OCI-LY1 (cell line): Measurements from ENCODE around the gene ASPDH.

Experiments
- H2AFZ ChIP-seq: fragments of 200-600 bp; sonication (generic), shearing (Covaris generic); 2 replicates; pipeline ENCODE4 v1.6.0; 2014; ENCODE audit warnings: antibody characterized with exemption, mild to moderate bottlenecking, low read length
- H3F3A ChIP-seq: fragments of 200-600 bp; sonication (generic), shearing (Covaris generic); 2 replicates; pipeline ENCODE4 v1.6.0; 2014; ENCODE audit warnings: mild to moderate bottlenecking, antibody characterized with exemption, low read length, moderate library complexity; ENCODE audit not compliant: insufficient read depth
- H3K27ac ChIP-seq: fragments of 200-600 bp; sonication (generic); 2 replicates; pipeline ENCODE4 v1.5.1; 2014; ENCODE audit warnings: low read length, mixed run types, mild to moderate bottlenecking, low read depth; ENCODE audit not compliant: poor library complexity, severe bottlenecking
- H3K27me3 ChIP-seq: fragments of 200-600 bp; sonication (generic); 2 replicates; pipeline ENCODE4 v1.6.0; 2014; ENCODE audit warnings: antibody characterized with exemption, mild to moderate bottlenecking, low read length, moderate library complexity; ENCODE audit not compliant: insufficient read depth
- H3K36me3 ChIP-seq: fragments of 200-600 bp; sonication (generic); 2 replicates; pipeline ENCODE4 v1.6.1; 2014; ENCODE audit warnings: mild to moderate bottlenecking, antibody characterized with exemption, low read length, moderate library complexity, mixed read lengths; ENCODE audit not compliant: insufficient read depth
- H3K4me1 ChIP-seq: fragments of 200-600 bp; sonication (generic); 2 replicates; pipeline ENCODE4 v1.5.1; 2014; ENCODE audit warnings: mild to moderate bottlenecking, low read length, moderate library complexity; ENCODE audit not compliant: insufficient read depth, severe bottlenecking
- H3K4me2 ChIP-seq: fragments of 200-600 bp; sonication (generic), shearing (Covaris generic); 2 replicates; pipeline ENCODE4 v1.6.1; 2014; ENCODE audit warnings: low read length
- H3K4me3 ChIP-seq: fragments of 200-600 bp; sonication (generic); 2 replicates; pipeline ENCODE4 v1.5.1; 2014; ENCODE audit warnings: low read length, low read depth, mild to moderate bottlenecking, mixed read lengths; ENCODE audit not compliant: poor library complexity, severe bottlenecking
- H3K79me2 ChIP-seq: fragments of 200-600 bp; shearing (Covaris generic); 2 replicates; pipeline ENCODE4 v1.6.1; 2016; ENCODE audit warnings: mixed run types, low read length, mixed read lengths; ENCODE audit not compliant: insufficient read depth
- H3K9ac ChIP-seq: fragments of 200-600 bp; sonication (generic), shearing (Covaris generic); 2 replicates; pipeline ENCODE4 v1.6.1; 2014; ENCODE audit warnings: mild to moderate bottlenecking, low read length, mixed read lengths
- H3K9me2 ChIP-seq: fragments of 200-600 bp; sonication (generic), shearing (Covaris generic); 2 replicates; pipeline ENCODE4 v1.6.1; 2014; ENCODE audit warnings: low read depth, mild to moderate bottlenecking, low read length, mixed read lengths
- H3K9me3 ChIP-seq: fragments of 200-600 bp; shearing (Covaris generic); 2 replicates; pipeline ENCODE4 v1.6.1; 2014; ENCODE audit warnings: low read length, mixed read lengths
- H4K20me1 ChIP-seq: fragments of 200-600 bp; sonication (generic), shearing (Covaris generic); 2 replicates; pipeline ENCODE4 v1.6.0; 2016; ENCODE audit warnings: mild to moderate bottlenecking, low read length; ENCODE audit not compliant: insufficient read depth
- EZH2 ChIP-seq: fragments of 200-600 bp; sonication (generic), shearing (Covaris generic); IDR thresholded peaks from 2 replicates; pipeline ENCODE4 v1.8.0; 2017; ENCODE audit warnings: borderline replicate concordance, mixed run types, mild to moderate bottlenecking, antibody characterized with exemption, low read length, moderate library complexity, mixed read lengths
- TF ChIP-seq, protein P1 (sequence below): fragments of 200-600 bp; sonication (generic), shearing (Covaris generic); IDR thresholded peaks from 2 replicates; pipeline ENCODE4 v1.5.1; 2017; ENCODE audit warnings: mild to moderate bottlenecking, antibody characterized with exemption, low read length, moderate library complexity, mixed read lengths

The ASPDH gene

DNA sequence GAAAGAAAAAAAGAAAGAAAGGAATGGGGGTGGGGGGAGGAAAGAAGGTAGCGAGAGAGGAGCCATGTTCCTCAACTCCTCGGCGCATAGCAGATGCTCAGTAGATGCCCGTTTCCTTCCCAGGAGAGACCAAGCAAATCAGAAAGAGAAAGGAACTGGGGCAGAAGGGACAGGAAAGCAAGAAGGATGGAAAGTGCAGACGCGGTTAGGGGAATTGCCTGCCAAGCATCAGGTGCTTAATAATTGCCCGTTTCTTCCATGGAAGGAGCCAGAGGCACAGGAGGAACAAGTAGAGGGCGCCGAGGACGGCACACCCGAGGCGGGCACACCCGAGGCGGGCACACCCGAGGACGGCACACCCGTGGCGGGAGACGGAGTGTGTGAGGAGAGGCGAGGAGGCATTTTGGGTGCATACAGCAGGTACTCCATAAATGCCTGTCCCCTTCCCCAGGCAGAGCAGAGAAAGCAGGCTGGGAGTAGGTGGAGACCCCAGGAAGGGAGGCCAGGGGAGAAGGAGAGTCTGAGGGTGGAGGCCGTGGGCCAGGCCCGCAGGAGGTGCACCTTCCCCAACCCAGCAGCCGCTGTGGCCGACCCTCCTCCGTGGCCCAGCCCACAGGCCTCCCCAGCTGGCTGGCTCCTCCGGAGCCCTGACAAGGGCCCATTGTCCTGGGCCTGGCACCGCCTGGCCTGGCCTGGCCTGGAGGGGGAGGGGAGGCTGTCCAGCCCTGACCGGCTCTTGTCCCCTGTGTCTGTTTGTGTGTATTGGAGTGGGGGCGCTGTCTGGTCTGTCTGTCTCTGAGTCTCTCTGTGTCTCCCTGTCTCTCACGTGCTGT, 17.3 kb downstream of the ASPDH start:
- TF ChIP-seq, protein P1, sequence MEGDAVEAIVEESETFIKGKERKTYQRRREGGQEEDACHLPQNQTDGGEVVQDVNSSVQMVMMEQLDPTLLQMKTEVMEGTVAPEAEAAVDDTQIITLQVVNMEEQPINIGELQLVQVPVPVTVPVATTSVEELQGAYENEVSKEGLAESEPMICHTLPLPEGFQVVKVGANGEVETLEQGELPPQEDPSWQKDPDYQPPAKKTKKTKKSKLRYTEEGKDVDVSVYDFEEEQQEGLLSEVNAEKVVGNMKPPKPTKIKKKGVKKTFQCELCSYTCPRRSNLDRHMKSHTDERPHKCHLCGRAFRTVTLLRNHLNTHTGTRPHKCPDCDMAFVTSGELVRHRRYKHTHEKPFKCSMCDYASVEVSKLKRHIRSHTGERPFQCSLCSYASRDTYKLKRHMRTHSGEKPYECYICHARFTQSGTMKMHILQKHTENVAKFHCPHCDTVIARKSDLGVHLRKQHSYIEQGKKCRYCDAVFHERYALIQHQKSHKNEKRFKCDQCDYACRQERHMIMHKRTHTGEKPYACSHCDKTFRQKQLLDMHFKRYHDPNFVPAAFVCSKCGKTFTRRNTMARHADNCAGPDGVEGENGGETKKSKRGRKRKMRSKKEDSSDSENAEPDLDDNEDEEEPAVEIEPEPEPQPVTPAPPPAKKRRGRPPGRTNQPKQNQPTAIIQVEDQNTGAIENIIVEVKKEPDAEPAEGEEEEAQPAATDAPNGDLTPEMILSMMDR = no peak
- TF ChIP-seq EZH2 = no peak
- Histone ChIP-seq H4K20me1 (no peaks in the 10 kb centered on the region), H3K9me2 (no peaks in the 10 kb centered on the region), H3K36me3 (no peaks in the 10 kb centered on the region), H3K9me3 (no peaks in the 10 kb centered on the region), H3K79me2 (no peaks in the 10 kb centered on the region), H3K27ac (no peak overlapping the region), H3K4me2 (no peak overlapping the region), H2AFZ (no peak overlapping the region), H3K27me3 (no peaks in the 10 kb centered on the region; the same call in 1 of the 2 replicates), H3K4me3 (no peak overlapping the region), H3K9ac (no peak overlapping the region), H3K4me1 (no peaks in the 10 kb centered on the region), H3F3A (no peaks in the 10 kb centered on the region)

GRCh38 chr19:50495020-50495531, 18.6 kb downstream of the ASPDH start:
- Histone ChIP-seq H3K4me3 (no peak overlapping the region), H3K4me2 (no peak overlapping the region), H3K9ac (no peak overlapping the region), H3K27me3 (no peaks in the 10 kb centered on the region), H3K4me1 (no peaks in the 10 kb centered on the region), H2AFZ (no peak overlapping the region), H3K9me3 (no peaks in the 10 kb centered on the region), H3K36me3 (no peaks in the 10 kb centered on the region), H3K79me2 (no peaks in the 10 kb centered on the region), H4K20me1 (no peaks in the 10 kb centered on the region), H3K9me2 (no peaks in the 10 kb centered on the region), H3F3A (no peaks in the 10 kb centered on the region), H3K27ac (no peak overlapping the region)
- TF ChIP-seq, protein P1 = no peak
- no peak for TF ChIP-seq EZH2

DNA sequence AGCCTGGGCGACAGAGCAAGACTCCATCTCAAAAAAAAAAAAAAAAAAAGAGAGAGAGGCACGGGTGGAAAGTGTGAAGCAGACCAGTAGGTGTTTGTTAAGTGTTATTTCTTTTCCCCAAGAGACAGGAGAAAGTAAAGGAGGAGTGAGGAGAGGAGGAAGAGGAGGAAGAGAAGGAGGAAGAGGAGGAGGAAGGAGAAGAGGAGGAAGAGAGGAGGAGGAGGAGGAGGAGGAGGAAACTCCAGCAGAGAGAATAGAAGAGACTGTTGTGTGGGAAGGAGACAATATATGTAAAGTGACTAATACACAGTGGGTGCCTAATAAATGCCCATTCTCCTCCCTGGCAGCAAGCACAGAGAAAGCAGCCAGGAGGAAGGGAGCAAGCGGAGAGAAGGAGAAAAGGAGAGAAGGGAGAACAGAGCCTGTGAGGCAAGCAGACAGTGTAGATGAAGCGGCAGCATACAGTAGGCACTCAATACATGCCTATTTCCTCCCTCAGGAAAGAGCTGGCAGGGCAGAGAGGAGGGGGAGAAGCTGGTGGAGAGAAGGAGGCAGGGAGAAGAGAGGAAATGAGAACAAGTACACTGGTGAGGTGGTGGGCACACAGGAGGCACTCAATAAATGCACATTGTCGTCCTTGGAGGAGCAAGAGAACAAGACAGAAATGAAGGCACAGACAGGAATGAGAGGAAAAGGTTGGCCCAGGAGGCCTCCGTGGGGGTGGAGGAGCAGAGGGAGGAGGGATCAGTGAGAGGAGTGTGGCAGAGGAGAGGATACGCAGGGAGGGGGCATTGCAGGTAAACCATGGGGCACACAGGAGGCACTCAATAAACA, 19.3 kb downstream of the ASPDH start:
- Histone ChIP-seq H3K79me2 (no peaks in the 10 kb centered on the region), H3K27me3 (no peaks in the 10 kb centered on the region), H2AFZ (no peak overlapping the region), H3K9me3 (no peaks in the 10 kb centered on the region), H3K27ac (no peak overlapping the region), H3K4me2 (no peak overlapping the region), H3K9ac (no peak overlapping the region), H3K36me3 (no peaks in the 10 kb centered on the region), H3K4me3 (no peak overlapping the region), H3K4me1 (no peaks in the 10 kb centered on the region), H3K9me2 (no peaks in the 10 kb centered on the region), H4K20me1 (no peaks in the 10 kb centered on the region), H3F3A (no peaks in the 10 kb centered on the region)
- TF ChIP-seq, protein P1 = no peak
- TF ChIP-seq EZH2 = no peak
